Esophagus muscularis mucosa (tissue), 3 donors: Measurements from ENCODE around the gene PIGC.

Source experiments
- POLR2A ChIP-seq: fragments of 450-650 bp; IDR thresholded peaks from one replicate; pipeline ENCODE4 v1.6.1; 2017; ENCODE audit warnings: antibody characterized with exemption, moderate library complexity, mild to moderate bottlenecking, low read depth
- POLR2AphosphoS5 ChIP-seq, 2 donors: sonication (generic); formaldehyde crosslinking; IDR thresholded peaks; one replicate each; pipeline ENCODE4 v1.6.1; 2017; ENCODE audit warnings: antibody characterized with exemption in 2 of 2
- TF ChIP-seq, protein P1 (sequence below), 3 experiments: fragments of 200-600 bp in 2 of 3; fragments of 450-650 bp in 1 of 3; sonication (generic) in 2 of 3; IDR thresholded peaks; one replicate each; pipeline ENCODE4 v1.5.1; 2017 to 2019; ENCODE audit warnings: antibody characterized with exemption in 3 of 3, mild to moderate bottlenecking in 2 of 3, moderate library complexity in 1 of 3

GRCh38 chr1:172457479-172458130, 13.7 kb upstream of the PIGC start:
- no peak for TF ChIP-seq POLR2AphosphoS5 (IDR thresholded peaks at IDR 0.05)
- TF ChIP-seq, protein P1, sequence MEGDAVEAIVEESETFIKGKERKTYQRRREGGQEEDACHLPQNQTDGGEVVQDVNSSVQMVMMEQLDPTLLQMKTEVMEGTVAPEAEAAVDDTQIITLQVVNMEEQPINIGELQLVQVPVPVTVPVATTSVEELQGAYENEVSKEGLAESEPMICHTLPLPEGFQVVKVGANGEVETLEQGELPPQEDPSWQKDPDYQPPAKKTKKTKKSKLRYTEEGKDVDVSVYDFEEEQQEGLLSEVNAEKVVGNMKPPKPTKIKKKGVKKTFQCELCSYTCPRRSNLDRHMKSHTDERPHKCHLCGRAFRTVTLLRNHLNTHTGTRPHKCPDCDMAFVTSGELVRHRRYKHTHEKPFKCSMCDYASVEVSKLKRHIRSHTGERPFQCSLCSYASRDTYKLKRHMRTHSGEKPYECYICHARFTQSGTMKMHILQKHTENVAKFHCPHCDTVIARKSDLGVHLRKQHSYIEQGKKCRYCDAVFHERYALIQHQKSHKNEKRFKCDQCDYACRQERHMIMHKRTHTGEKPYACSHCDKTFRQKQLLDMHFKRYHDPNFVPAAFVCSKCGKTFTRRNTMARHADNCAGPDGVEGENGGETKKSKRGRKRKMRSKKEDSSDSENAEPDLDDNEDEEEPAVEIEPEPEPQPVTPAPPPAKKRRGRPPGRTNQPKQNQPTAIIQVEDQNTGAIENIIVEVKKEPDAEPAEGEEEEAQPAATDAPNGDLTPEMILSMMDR (IDR thresholded peaks at IDR 0.05): no peak
- TF ChIP-seq POLR2A: no peak
